Measurements from ENCODE around the gene ANAPC13. TPM values are rescaled to one million over a fixed set of nuclear protein-coding genes. Genes with fewer than 3 reads are reported as not detected.
A peak's percentile ranks its signal among the peaks of the same experiment; 100 is the strongest.

ANAPC13 gene
- total RNA-seq, 1 experiment from 2014 or later = 69.7 TPM

GRCh38 chr3:134449951-134450350 is 35.8 kb downstream of the ANAPC13 start:
- Histone ChIP-seq H3K9me3 (ENCODE audit: low read depth, low read length, poor library complexity, severe bottlenecking) (no peaks in the 10 kb centered on the region), H3K27me3 (replicated peaks; ENCODE audit: insufficient read depth, low read depth, low read length, poor library complexity) (no peaks in the 10 kb centered on the region), H3K4me1 (ENCODE audit: insufficient read depth, low read length, poor library complexity, severe bottlenecking) (peaks cover 5% of the 10 kb centered on the region), H3K4me3 (ENCODE audit: low read depth, low read length, poor library complexity, severe bottlenecking) (no peak overlapping the region), H3K27ac (ENCODE audit: low read depth, low read length, poor library complexity, severe bottlenecking) (no peak overlapping the region), H3K36me3 (ENCODE audit: insufficient read depth, low read length, poor library complexity, severe bottlenecking) (no peaks in the 10 kb centered on the region)
- TF ChIP-seq, protein P1, sequence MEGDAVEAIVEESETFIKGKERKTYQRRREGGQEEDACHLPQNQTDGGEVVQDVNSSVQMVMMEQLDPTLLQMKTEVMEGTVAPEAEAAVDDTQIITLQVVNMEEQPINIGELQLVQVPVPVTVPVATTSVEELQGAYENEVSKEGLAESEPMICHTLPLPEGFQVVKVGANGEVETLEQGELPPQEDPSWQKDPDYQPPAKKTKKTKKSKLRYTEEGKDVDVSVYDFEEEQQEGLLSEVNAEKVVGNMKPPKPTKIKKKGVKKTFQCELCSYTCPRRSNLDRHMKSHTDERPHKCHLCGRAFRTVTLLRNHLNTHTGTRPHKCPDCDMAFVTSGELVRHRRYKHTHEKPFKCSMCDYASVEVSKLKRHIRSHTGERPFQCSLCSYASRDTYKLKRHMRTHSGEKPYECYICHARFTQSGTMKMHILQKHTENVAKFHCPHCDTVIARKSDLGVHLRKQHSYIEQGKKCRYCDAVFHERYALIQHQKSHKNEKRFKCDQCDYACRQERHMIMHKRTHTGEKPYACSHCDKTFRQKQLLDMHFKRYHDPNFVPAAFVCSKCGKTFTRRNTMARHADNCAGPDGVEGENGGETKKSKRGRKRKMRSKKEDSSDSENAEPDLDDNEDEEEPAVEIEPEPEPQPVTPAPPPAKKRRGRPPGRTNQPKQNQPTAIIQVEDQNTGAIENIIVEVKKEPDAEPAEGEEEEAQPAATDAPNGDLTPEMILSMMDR (conservative IDR thresholded peaks at IDR 0.05; ENCODE audit: low read depth, low read length) = no peak
- TF ChIP-seq EZH2 (IDR thresholded peaks at IDR 0.05; ENCODE audit: borderline replicate concordance, low read depth, low read length, poor library complexity, severe bottlenecking) = no peak
- no peak for DNase-seq (ENCODE audit: low spot score)
- intact Hi-C loops (cut with micrococcal nuclease; ENCODE audit: unreplicated experiment) = loop anchor here (1.0 kb wide), 1 partner anchor 142 kb away; no protein-coding TSS in a partner anchor
- ChIA-PET CTCF (interaction anchor here (1.4 kb wide), 1 partner anchor 141 kb away, joined by 5 read pairs; no protein-coding TSS in a partner anchor), POLR2A (ENCODE audit: low non-redundant PET) (no interaction called here)
- no TSS peak for BruUV-seq (replicated peaks)

GRCh38 chr3:134449277-134449676 is 36.5 kb downstream of the ANAPC13 start:
- ChIA-PET CTCF (interaction anchor here (1.4 kb wide), 1 partner anchor 140 kb away, joined by 5 read pairs; no protein-coding TSS in a partner anchor), POLR2A (ENCODE audit: low non-redundant PET) (no interaction called here)
- TF ChIP-seq, protein P1 (conservative IDR thresholded peaks at IDR 0.05; ENCODE audit: low read depth, low read length) = peak; percentile 55
- TF ChIP-seq EZH2 (IDR thresholded peaks at IDR 0.05; ENCODE audit: borderline replicate concordance, low read depth, low read length, poor library complexity, severe bottlenecking) = no peak
- no peak overlapping the region for H3K4me3 ChIP-seq (ENCODE audit: low read depth, low read length, poor library complexity, severe bottlenecking)
- peak; percentile 58 for DNase-seq (ENCODE audit: low spot score)
- no peak overlapping the region for H3K27ac ChIP-seq (ENCODE audit: low read depth, low read length, poor library complexity, severe bottlenecking)
- intact Hi-C loops (cut with micrococcal nuclease; ENCODE audit: unreplicated experiment) = loop anchor here (1.0 kb wide), 1 partner anchor 141 kb away; no protein-coding TSS in a partner anchor
- H3K9me3 ChIP-seq (ENCODE audit: low read depth, low read length, poor library complexity, severe bottlenecking) = no peaks in the 10 kb centered on the region
- H3K4me1 ChIP-seq (ENCODE audit: insufficient read depth, low read length, poor library complexity, severe bottlenecking) = peaks cover 5% of the 10 kb centered on the region
- H3K36me3 ChIP-seq (ENCODE audit: insufficient read depth, low read length, poor library complexity, severe bottlenecking) = no peaks in the 10 kb centered on the region
- BruUV-seq (replicated peaks) = no TSS peak
- H3K27me3 ChIP-seq (replicated peaks; ENCODE audit: insufficient read depth, low read depth, low read length, poor library complexity) = no peaks in the 10 kb centered on the region

- H3K4me3 ChIP-seq (ENCODE audit: low read depth, low read length, poor library complexity, severe bottlenecking) = no peak overlapping the region
- H3K36me3 ChIP-seq (ENCODE audit: insufficient read depth, low read length, poor library complexity, severe bottlenecking) = no peaks in the 10 kb centered on the region
- CTCF ChIA-PET = interaction anchor here (1.4 kb wide), 1 partner anchor 139 kb away, joined by 5 read pairs; no protein-coding TSS in a partner anchor
- no peaks in the 10 kb centered on the region for H3K9me3 ChIP-seq (ENCODE audit: low read depth, low read length, poor library complexity, severe bottlenecking)
- no peaks in the 10 kb centered on the region for H3K27me3 ChIP-seq (replicated peaks; ENCODE audit: insufficient read depth, low read depth, low read length, poor library complexity)
- POLR2A ChIA-PET (ENCODE audit: low non-redundant PET) = no interaction called here
- no TSS peak for BruUV-seq (replicated peaks)
- H3K4me1 ChIP-seq (ENCODE audit: insufficient read depth, low read length, poor library complexity, severe bottlenecking) = peaks cover 5% of the 10 kb centered on the region
- DNase-seq (ENCODE audit: low spot score) = no peak
- TF ChIP-seq, protein P1 (conservative IDR thresholded peaks at IDR 0.05; ENCODE audit: low read depth, low read length) = no peak
- TF ChIP-seq EZH2 (IDR thresholded peaks at IDR 0.05; ENCODE audit: borderline replicate concordance, low read depth, low read length, poor library complexity, severe bottlenecking) = no peak
- no peak overlapping the region for H3K27ac ChIP-seq (ENCODE audit: low read depth, low read length, poor library complexity, severe bottlenecking)
- intact Hi-C loops (cut with micrococcal nuclease; ENCODE audit: unreplicated experiment) = loop anchor here (1.0 kb wide), 1 partner anchor 140 kb away; no protein-coding TSS in a partner anchor
These were observed 37.1 kb downstream of the ANAPC13 start for GRCh38 chr3:134448664-134449063.

Measured in A673 (cell line).